ENCODE results near the gene CYP17A1. TPM values are rescaled to one million over a fixed set of nuclear protein-coding genes. Genes with fewer than 3 reads are reported as not detected.
A peak's percentile ranks its signal among the peaks of the same experiment; 100 is the strongest.

CYP17A1 gene
- total RNA-seq, 3 donors from 2014 or later (not counting 1 experiment from before 2014, with no cell fraction given): not detected

- intact Hi-C loops (cut with micrococcal nuclease): no loop called here
- Histone ChIP-seq H3K4me3 (ENCODE audit: low read length) (no peak overlapping the region), H3K4me1 (ENCODE audit: control insufficient read depth, insufficient read depth, low read length) (peaks cover 42% of the 10 kb centered on the region), H3K27ac (ENCODE audit: low read length) (peak overlapping the region; percentile 6), H3K27me3 (ENCODE audit: control insufficient read depth, insufficient read depth, low read length) (no peaks in the 10 kb centered on the region), H3K36me3 (ENCODE audit: control insufficient read depth, insufficient read depth, low read length) (peaks cover 7% of the 10 kb centered on the region), H3K9me3 (ENCODE audit: control insufficient read depth, insufficient read depth, low read length) (no peaks in the 10 kb centered on the region)
- Mint-ChIP-seq H3K27me3 (ENCODE audit: low read depth in 2 of 2) (no peaks in the 10 kb centered on the region), H3K27ac (peak overlapping the region in 1 of 2 donors; percentile 27), H3K4me1 (peaks cover 23 to 35% of the 10 kb centered on the region in 2 donors), H3K36me3 (no peaks in the 10 kb centered on the region), H3K9me3 (no peaks in the 10 kb centered on the region), H3K4me3 (no peak overlapping the region)
- no peak for TF ChIP-seq CTCF (IDR thresholded peaks at IDR 0.05)
- WGBS (ENCODE audit: insufficient coverage): 23% methylated on average over 6 of the region's 6 CpGs
- DNase-seq (no peak), ATAC-seq (peak in 1 of 3 donors; percentile 42)
Observed at GRCh38 chr10:102819054-102819453, 18.2 kb downstream of the CYP17A1 start.

- 98% methylated on average over 3 of the region's 4 CpGs for WGBS (ENCODE audit: insufficient coverage)
- H3K9me3 ChIP-seq (ENCODE audit: control insufficient read depth, insufficient read depth, low read length): no peaks in the 10 kb centered on the region
- Mint-ChIP-seq H3K4me1 (peaks cover 41 to 54% of the 10 kb centered on the region in 2 donors), H3K27ac (no peak overlapping the region), H3K9me3 (no peaks in the 10 kb centered on the region), H3K4me3 (no peak overlapping the region), H3K36me3 (no peaks in the 10 kb centered on the region), H3K27me3 (ENCODE audit: low read depth in 2 of 2) (no peaks in the 10 kb centered on the region)
- peaks cover 60% of the 10 kb centered on the region for H3K4me1 ChIP-seq (ENCODE audit: control insufficient read depth, insufficient read depth, low read length)
- H3K4me3 ChIP-seq (ENCODE audit: low read length): no peak overlapping the region
- ATAC-seq (no peak), DNase-seq (no peak)
- no peak overlapping the region for H3K27ac ChIP-seq (ENCODE audit: low read length)
- no peaks in the 10 kb centered on the region for H3K27me3 ChIP-seq (ENCODE audit: control insufficient read depth, insufficient read depth, low read length)
- intact Hi-C loops (cut with micrococcal nuclease): no loop called here
- TF ChIP-seq CTCF (IDR thresholded peaks at IDR 0.05): no peak
- H3K36me3 ChIP-seq (ENCODE audit: control insufficient read depth, insufficient read depth, low read length): peaks cover 19% of the 10 kb centered on the region
Observed at GRCh38 chr10:102817175-102817574, 20.0 kb downstream of the CYP17A1 start.

- Histone ChIP-seq H3K9me3 (ENCODE audit: control insufficient read depth, insufficient read depth, low read length) (no peaks in the 10 kb centered on the region), H3K36me3 (ENCODE audit: control insufficient read depth, insufficient read depth, low read length) (peaks cover 29% of the 10 kb centered on the region), H3K27me3 (ENCODE audit: control insufficient read depth, insufficient read depth, low read length) (no peaks in the 10 kb centered on the region), H3K4me3 (ENCODE audit: low read length) (no peak overlapping the region), H3K27ac (ENCODE audit: low read length) (peak overlapping the region; percentile 61), H3K4me1 (ENCODE audit: control insufficient read depth, insufficient read depth, low read length) (peaks cover 72% of the 10 kb centered on the region)
- 77% methylated on average over 12 of the region's 12 CpGs for WGBS (ENCODE audit: insufficient coverage)
- no peaks in the 10 kb centered on the region for H3K27me3 Mint-ChIP-seq (ENCODE audit: low read depth in 2 of 2)
- H3K36me3 Mint-ChIP-seq: no peaks in the 10 kb centered on the region
- intact Hi-C loops (cut with micrococcal nuclease): no loop called here
- H3K4me3 Mint-ChIP-seq: peak overlapping the region; percentile 55
- no peaks in the 10 kb centered on the region for H3K9me3 Mint-ChIP-seq
- ATAC-seq (peak; percentile 40 to 57 (median 42)), DNase-seq (no peak)
- peaks cover 45 to 60% of the 10 kb centered on the region in 2 donors for H3K4me1 Mint-ChIP-seq
- peak overlapping the region; percentile 81 to 85 for H3K27ac Mint-ChIP-seq
- no peak for TF ChIP-seq CTCF (IDR thresholded peaks at IDR 0.05)
Observed at GRCh38 chr10:102815790-102816549, 21.2 kb downstream of the CYP17A1 start.
